Measurements from ENCODE around the gene MOCS1.

MOCS1 gene

DNA sequence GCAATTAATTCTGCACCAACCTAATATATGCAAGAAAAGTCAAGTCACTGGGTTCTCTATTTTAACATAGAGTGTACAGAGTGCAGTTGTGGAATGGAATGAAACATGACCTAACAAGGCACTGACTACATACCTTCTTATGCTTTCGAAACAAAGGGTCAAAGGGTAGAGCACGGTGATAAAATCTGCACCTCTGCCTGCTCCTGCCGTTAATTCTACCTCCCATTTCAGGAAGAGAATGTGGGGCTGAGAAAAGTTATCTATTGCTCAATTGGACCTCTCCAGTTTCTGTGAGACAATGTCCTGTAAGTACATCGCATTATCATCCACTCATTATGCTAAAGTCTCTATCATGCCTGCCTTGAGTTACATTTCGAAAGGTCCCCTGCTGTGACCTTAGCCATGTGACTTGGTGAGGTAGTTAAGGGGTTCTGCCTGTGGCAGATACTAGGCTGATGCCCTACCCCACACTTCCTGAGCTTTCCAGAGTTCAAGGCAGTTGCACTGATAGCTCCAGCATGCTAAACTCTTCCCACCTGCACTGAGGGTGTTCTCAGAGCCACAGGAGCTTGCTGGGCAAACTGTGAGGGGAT lies 14.0 kb upstream of the MOCS1 start:
- DNase-seq, result no peak

DNA sequence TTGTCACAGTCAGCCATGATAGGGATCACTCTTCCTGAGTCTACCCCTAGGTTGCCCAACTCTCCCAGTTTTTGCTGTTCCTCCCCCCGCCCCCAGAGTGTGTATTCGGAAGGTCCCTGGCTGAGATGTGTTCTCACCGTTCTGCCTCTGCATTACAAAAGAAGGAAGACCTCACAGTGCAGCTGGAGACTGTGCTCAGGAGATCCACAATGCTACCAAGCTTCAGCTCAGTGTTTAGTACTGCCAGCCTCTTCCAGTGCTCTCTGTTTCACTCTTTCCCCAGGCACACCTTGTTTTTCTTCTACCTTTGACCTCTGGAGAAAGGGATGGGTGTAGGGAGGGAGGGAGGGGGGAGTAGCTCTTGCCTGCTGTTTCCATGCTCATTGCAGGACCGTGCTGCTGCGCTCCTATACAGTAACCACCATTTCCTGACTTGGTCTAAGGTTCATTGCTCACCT lies 13.4 kb upstream of the MOCS1 start:
- DNase-seq, result no peak

DNA sequence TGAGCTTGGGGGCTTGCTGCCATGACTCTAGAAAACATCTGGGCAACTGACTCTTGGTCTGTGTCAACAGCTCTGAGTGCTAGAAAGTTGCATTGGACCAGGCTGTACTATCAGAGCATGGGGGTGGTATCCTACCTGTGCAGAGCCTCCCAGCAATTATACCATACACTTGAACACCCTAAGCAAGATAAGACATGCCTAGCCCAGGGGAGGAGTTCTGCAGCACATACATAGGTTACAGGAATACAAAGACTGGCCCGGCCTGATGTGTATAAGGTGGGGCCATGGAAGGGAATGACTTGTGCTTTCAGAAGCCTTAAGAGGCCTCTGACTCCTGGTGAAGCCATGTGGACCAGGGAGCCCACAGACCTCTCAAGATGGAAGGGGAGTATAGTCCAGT lies 11.4 kb upstream of the MOCS1 start:
- DNase-seq, result no peak

DNA sequence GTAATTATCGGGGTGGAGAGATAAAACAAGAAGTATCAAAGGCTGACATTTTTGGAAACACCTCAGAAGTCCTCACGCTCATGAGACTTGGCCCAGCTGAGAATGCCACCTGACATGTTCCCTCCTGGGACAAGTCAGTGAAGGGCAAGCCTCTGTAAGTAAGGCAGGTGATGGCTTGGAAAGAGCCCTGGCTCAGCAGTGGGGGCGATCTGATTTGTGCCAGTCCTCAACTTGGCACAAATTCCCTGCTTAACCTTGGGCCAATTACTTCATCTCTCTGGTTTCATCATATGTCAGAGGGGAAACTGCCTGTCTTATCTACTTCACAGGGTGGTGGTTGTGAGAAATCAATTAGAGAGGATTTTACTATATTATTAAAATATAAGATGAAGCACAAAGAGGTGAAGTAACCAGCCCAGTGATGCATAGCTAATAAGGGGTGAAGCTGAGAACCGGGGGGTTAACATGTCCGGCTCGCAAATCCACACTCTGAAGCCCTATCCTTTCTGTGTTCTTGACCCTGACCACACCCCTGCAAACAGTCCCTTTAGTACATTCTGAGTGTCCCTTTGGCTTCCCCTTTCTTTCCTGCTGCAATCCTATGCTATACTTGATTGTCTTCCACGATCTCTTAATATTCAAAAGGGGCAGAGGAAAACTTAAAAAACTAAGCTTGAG lies 8.8 kb upstream of the MOCS1 start:
- no peak for DNase-seq

DNA sequence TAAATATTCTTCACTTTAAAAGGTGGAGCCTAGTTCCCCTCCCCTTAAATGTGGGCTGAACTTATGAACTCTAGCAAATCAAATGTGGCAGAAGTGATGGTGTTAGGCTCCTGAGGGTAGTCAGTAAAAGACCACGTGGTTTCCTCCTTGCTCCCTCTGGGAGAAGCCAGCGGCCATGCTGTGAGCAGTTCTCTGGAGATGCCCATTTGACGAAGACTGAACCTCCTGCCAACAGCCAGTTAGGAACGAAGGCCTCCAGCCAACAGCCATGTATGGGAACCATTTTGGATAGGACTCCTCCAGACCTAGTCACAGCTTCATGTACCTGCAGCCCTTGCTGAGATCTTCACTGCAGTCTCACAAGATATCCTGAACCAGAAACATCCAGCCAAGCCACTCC lies 7.6 kb upstream of the MOCS1 start:
- DNase-seq, result no peak

DNA sequence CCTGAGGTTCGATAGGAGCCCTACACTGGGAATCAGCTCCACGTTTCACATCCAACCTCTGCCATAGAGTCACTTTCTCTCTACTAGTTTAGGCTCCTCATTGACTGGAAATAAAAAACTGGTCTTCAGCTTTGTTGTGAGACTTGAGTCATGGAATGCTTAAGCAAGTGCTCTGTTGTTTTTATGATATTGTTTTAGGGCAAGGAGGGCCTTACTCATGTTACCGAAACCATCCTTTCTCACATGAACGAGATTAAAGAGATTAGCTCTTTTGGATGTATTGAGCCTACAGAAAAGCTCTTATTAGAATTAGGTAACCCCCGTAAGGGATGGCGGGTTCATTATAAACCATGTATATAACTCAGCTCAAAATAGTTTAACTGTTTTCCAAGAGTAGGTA lies 6.9 kb upstream of the MOCS1 start:
- no peak for DNase-seq

DNA sequence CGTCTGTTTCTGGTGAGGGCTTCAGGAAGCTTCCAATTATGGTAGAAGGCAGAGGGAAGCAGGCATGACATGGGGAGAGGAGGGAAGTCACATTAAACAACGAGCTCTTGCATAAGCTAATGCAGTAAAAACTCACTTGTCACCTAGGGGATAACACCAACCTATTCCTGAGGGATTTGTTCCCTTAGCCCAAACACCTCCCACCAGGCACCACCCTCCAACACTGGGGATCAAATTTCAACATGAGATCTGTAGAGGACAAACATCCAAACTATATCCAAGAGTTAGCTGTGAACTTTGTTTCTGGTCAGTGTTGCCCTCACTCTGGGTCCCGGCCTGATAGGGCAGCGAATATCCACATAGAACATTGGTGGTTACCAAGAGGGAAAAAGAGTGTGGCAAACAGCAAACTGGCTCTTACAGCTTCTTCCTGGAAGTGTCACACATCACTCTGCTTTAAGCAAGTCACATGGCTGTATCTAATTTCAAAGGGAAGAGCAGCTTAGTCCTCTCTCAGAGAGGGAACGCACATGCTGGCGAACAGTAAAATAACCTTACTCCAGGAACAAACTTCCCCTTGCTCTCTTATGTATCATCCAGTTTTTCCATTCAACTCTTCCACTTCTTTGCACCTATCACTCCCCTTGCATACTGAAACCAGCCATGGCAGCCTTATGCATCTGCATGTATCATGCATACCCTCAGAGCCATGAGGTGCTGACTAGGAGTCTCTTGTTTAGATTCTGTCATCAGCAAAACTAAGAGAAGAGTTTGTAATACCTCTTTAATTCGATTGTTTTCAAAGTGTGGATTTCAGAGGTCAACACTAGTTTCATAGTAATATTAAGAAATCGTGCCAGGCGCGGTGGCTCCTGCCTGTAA lies 4.8 kb upstream of the MOCS1 start:
- no peak for DNase-seq

DNA sequence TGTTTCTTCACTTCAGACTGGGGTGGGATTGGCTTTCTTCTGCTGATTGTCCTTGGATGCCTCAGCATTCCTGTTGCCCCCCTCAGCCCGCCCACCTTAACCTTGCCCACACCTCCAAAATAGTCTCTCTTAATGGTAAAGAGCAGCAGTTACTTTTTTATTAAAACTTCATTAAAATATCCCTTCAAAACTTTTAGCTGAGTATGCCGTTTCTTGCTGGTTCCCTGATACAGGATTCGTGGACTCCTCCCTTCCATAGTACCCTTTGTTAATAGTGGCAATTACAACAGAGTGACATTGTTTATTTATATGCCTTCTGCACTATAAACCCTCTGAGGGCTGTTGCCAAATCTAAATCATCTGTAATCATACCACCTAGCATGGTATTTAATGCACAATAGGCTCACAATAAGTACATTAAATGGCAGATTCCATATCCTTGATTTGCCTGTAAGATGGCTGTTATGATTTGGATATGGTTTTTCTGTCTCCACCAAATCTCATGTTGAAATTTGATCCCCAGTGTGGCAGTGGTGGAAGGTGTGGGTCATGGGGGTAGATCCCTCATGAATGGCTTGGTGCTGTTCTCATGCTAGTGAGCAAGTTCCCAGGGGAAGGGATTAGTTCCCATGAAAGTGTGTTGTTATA lies 3.5 kb upstream of the MOCS1 start:
- DNase-seq, result no peak

DNA sequence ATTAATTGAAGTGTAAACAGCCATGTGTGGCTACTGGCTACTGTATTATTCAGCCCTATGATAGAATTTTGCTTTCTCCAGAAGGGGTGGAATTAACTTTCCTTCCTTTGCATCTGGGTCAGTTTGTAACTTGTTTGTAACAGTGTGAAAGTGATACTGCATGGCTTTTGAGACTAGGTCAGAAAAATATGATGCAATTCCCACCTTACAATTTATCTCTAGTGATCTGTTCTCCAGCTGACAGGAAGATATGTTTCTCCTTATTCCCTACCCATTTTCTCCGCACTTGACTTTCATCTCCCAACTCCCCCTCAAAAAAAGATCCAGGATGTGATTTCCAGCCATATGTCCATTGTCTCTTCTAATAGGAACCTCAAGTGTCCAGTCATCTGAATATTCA lies 2.6 kb upstream of the MOCS1 start:
- no peak for DNase-seq

DNA sequence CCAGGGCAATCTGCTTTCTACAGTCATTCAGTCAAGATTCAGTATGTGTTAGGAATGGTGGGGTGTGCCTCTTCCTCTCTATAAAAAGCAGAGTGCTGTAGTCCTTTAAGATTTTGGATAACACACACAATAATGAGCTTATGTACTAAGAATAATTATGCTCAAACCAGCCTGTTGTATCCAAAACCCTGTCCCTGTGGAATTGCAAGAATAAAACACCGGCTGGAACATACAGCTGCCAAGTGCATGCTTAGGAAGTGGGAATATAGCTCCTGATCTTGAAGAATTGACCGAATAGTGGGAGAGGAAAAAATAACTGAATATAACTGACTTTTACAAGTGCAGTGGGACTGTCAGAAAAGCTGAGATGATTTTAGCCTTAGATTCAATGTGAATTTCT lies 979 bp upstream of the MOCS1 start:
- no peak for DNase-seq

DNA sequence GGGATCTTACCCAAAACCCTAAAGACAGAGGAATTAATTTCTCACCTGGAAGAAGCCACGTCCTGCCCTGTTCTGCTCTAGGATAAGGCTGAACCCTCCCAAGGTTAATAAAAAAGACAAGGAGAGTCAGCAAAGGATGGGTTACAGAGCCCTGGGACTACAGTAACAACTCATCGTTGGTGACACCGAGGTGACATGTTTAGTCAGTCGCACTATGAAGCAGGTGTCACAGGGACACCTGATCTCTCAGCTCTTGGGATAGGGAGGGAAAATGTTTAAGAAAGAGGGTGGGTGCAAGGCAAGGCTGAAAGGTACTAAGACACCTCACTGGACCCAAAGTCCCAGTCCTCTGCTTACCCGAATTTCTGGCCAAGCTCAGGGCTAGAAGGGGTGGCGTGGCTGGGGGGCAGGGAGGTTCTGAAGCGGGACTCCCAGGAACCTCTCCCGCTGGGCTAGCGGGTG lies 562 bp downstream of the MOCS1 start:
- DNase-seq, result no peak

DNA sequence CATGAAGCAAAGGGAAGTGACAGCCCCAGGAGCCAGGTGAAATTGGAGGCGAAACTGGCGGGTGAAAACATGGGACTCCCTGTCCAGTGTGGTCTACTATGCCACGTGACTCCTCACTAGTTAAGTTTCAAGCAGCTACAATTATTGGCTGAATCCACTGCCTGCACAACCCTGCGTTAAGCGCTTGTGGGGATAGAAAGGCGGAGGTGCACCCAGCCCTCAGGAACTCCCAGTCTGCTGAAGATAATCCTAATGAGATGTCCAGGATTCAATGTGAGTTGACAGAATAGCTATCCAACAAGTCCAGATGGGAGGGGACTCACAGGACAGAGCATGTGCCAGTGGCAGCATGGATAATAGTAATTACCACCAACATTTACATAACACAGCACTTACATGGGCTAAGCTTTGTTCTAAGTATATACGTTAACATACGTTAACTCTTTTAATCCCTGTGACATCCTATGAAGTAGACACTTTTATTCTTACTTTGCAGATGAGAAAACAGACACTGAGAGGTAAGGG lies 1.8 kb downstream of the MOCS1 start:
- DNase-seq, result no peak

DNA sequence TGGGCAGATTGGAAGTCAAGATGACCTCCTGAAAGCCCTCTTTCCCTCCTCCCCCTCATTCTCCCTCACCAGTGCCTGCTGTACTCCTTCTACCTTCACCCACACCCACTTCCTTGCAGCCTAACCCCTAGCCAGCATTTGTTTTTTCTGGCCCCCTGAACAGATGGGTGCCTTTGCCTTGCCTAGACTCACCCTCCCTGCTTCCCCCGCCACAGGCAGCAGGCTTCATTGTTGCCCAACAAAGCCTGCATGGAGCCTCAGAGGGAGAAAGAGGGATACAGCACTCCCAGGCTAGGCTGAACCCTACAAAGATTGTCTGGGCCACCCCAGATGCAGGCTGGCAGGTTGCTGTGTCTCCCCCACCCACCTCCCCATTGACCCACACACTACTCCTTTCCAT lies 2.7 kb downstream of the MOCS1 start:
- no peak for DNase-seq

DNA sequence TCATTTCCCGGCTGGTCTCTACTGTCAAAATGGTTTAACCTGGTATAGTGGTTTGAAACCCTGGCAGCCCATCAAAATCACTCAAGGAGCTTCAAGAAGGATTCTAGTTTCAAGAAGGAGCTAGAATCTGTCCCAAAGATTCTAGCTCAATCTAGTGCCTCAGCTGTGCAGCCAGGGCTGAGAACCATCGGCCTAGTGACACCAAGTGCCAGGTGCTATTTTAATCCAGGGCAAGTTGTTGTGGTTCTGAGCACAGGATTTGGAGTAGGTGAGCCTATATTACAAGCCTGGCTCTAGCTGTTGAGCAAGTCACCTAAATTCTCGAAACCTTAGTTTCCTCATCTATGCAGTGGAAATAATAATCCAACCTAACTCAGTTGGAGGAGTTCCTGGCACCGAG lies 3.7 kb downstream of the MOCS1 start:
- no peak for DNase-seq

DNA sequence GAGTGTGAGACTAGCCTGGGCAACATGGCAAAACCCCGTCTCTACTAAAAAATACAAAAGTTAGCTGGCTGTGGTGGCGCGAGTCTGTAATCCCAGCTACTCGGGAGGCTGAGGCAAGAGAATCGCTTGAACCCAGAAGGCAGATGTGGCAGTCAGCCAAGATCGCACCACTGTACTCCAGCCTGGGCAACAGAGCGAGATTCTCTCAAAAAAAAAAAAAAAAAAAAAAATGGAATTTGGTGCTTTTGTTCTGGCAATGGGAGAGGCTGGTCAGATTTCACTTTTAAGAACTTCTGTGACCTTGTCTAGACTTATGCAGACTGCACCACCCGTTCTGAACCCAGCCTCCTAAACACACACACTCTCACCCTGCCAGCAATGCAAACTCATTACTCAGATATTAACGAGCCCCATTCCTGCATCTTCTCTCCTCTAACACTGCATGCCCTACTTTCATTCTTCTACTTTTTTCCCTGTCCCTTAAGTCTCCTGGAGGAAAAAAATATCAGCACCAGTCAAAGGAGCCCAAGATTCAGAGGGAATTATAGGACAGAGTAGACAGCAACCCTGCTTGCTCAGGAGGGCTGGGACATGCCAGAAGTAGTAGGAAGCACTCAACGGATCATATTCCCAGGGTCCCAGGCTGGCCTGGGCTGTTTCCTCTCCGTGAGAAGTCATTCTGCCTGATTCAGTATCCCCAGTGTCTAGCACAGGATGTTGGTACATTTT lies 4.4 kb downstream of the MOCS1 start:
- peak; percentile 26 for DNase-seq

DNA sequence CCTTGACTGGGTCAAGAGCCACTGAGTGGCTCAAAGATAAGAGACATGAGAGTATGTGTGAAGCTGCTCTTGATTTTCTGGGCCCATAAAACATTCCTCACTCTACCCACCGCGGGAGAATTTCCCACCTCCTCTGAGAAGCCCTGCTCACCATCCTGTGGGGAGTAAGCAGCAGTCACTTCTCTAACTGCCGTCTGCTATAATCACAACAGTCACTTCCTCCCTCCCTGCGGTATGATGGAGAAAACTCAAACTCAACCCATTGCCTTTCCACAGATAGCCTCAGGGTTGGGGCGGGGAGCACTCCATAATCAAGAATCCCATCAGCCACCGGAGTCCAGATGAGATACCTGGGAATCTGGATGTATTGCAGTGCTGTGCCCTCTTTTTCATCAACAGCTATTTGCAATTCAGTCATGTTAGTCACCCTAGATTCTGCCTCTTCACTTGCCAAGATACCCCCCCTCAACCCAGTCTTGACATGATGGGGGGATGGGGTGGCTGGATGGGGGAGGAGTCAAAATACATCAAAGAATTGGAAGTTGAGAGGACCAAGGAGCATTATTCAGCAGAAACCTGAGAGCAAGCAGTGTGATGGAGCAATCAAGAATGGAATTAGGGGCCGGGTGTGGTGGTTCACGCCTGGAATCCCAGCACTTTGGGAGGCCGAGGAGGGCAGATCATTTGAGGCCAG lies 5.1 kb downstream of the MOCS1 start:
- DNase-seq, result peak; percentile 45

DNA sequence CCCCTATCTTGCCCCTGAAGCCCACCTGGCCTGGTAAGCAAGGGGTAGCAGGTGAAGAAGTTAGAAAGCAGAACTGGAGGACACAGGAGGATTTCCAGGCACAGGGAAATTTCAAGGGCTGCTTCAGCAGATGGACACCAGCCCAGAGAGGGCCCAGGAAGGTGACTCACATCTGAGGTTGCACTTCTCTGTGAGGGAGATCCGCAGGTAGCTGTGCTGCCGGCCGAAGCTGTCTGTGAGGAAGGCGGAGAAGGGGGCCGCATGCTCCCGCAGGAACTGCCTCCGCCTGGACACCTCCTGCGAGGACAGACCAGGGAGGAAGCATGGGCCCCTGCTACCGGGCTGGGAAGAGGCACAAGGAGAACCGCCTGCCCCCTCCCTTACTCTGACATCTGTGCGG lies 7.1 kb downstream of the MOCS1 start:
- peak; percentile 26 for DNase-seq

DNA sequence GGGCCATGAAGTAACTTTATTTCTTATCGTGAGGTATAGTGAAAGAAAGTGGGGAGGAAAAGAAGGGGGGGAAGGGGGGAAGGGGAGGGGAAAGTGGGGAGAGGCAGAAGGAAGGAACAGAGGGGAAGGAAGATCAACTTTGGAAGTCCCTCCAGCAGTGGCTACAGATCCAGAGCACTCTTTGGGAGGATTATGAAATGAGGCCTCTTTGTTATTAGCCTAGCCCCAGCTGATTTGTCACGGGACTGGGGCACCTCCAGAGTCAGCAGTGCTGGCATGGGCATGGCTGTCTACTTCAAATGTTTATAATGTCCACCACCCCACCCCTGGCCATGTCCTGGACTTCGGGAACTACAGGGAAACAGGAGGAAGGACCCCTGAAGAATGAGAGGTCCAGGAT lies 7.6 kb downstream of the MOCS1 start:
- DNase-seq, result no peak

DNA sequence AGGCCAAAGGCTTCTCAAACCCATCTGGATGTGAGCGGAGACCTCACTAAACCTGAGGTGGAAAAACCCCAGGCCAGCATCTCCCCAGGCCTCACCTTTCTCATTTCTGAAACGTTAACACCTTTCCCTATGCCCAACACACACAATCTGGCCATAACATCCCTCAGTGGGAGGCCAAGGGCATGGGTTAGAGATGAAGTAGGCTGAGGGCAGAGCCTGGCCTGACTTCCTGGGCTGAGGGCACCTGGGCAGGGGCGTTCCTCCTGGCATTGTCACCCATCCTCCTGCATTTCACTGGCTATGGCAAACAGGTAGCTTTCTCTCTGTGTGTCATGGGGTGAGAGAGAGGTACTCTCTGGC lies 8.4 kb downstream of the MOCS1 start:
- DNase-seq, result no peak

DNA sequence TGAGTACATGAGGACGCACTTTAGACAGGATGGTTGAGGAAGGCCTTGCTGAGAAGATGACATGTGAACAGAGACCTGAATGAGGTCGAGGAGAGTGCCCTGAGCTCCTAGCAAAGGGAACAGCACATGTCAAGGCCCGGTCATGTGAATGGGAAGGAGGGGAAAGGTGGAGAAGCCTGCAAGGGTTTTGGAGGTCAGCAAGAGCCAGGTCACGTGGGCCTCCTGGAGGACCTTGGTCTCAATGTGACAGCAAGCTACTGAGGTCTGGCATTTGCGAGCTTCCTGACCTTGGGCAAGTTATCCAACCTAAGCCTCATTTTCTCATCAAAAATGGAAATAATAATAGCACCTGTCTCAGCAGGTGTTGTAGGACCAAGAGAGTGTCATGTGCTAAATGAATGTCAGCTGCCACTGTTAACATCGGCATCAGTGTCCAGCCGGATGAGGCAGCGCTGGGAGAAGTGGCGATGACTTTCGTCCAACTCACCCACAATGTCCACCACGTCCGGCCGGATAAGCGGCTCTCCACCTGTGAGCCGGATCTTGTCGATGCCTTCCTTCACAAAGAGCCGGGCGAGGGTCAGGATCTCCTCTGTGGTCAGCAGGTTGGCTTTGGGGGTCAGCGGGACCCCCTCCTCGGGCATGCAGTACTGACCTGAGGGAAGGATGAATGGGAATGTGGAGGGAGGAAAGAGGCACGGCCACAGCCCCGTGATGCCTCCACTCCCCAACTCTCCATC lies 8.9 kb downstream of the MOCS1 start:
- DNase-seq, result no peak

DNA sequence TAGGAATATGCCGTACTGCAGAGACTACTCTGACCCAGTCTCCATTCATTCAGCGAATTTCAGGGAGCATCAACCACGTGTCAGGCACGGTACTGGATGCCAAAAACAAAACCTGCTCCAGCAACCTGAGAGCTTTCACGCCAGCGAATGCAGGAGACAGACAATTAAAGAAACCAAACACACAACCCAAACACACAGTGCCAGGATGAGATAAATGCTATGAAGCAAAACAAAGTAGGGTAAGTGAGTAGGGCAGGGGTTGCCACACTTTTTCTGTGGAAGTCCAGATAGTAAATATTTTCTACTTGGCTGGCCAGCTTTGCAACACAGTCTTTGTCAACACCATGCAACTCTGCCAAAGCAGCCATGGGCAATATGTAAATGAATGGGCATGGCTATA lies 10.0 kb downstream of the MOCS1 start:
- no peak for DNase-seq

Measured in fibroblast of skin of right quadriceps (primary cell).